BJ (cell line): ENCODE data around the gene RBM20. TPM values are rescaled to one million over a fixed set of nuclear protein-coding genes. Genes with fewer than 3 reads are reported as not detected.

Source experiments
- CTCF ChIA-PET: fragments of 350-600 bp; formaldehyde crosslinking; extraction: SDS; loops from one replicate; lab custom pipeline; 2021; ENCODE audit warnings: antibody characterized with exemption, inconsistent platforms; lab: Yijun Ruan, JAX
- POLR2A ChIA-PET: fragments of 300-600 bp; sonication (Branson Sonifier 250); formaldehyde crosslinking; extraction: SDS; loops from one replicate; lab custom pipeline; 2021; ENCODE audit warnings: antibody characterized with exemption; lab: Charles Lee
- DNase-seq: peaks from one replicate; pipeline ENCODE4 v3.0.0-alpha.2; 2011; ENCODE audit warnings: low read depth
- H3K27me3 ChIP-seq: 2 replicates; pipeline ENCODE4 v1.6.0; 2011; ENCODE audit warnings: low read length; ENCODE audit not compliant: control insufficient read depth, insufficient read depth
- H3K36me3 ChIP-seq: 2 replicates; pipeline ENCODE4 v1.5.1; 2011; ENCODE audit warnings: low read length; ENCODE audit not compliant: control insufficient read depth, insufficient read depth
- H3K4me3 ChIP-seq: 2 replicates; pipeline ENCODE4 v1.5.1; 2011; ENCODE audit warnings: low read depth, mild to moderate bottlenecking, control low read depth, low read length
- CTCF ChIP-seq: IDR thresholded peaks from 2 replicates; pipeline ENCODE4 v1.5.1; 2011; ENCODE audit warnings: low read depth, mild to moderate bottlenecking, control low read depth, inconsistent platforms, low read length, moderate library complexity; ENCODE audit not compliant: insufficient read depth
- polyA plus RNA-seq: library from polyadenylated mRNA; depleted of rRNA; stranded (reverse); fragments of >200 nt; gene quantifications from 2 replicates; pipeline ENCODE4 v1.2.3, GENCODE V29; 2011

The RBM20 gene
- polyA plus RNA-seq, 1 experiment = not detected

- ChIA-PET CTCF (interaction anchor here (1.4 kb wide), 1 partner anchor 27 kb away, joined by 3 read pairs; no protein-coding TSS in a partner anchor), POLR2A (no interaction called here)
- H3K4me3 ChIP-seq = no peak overlapping the region
- H3K36me3 ChIP-seq = no peaks in the 10 kb centered on the region
- no peak for DNase-seq
- H3K27me3 ChIP-seq = peaks cover 10% of the 10 kb centered on the region
- no peak for TF ChIP-seq CTCF
Measured at GRCh38 chr10:110698782-110699201, 54.7 kb downstream of the RBM20 start.

GRCh38 chr10:110699859-110700468, 55.8 kb downstream of the RBM20 start:
- CTCF ChIA-PET = no interaction called here
- Histone ChIP-seq H3K4me3 (no peak overlapping the region), H3K36me3 (no peaks in the 10 kb centered on the region), H3K27me3 (peaks cover 10% of the 10 kb centered on the region)
- no peak for DNase-seq
- POLR2A ChIA-PET = no interaction called here
- TF ChIP-seq CTCF = no peak

GRCh38 chr10:110700947-110701616, 56.9 kb downstream of the RBM20 start:
- CTCF ChIA-PET = interaction anchor here (1.5 kb wide), 1 partner anchor 12 kb away, joined by 4 read pairs; no protein-coding TSS in a partner anchor

GRCh38 chr10:110701617-110701971, 57.5 kb downstream of the RBM20 start:
- no peak for TF ChIP-seq CTCF
- Histone ChIP-seq H3K4me3 (no peak overlapping the region), H3K36me3 (no peaks in the 10 kb centered on the region), H3K27me3 (peaks cover under 1% of the 10 kb centered on the region)
- CTCF ChIA-PET = interaction anchor here (1.1 to 1.5 kb wide), 2 partner anchors 13 to 30 kb away, joined by 3 to 4 read pairs; no protein-coding TSS in a partner anchor
- POLR2A ChIA-PET = no interaction called here
- no peak for DNase-seq

More at GRCh38 chr10:110700947-110701616, 56.9 kb downstream of the RBM20 start:
- POLR2A ChIA-PET = no interaction called here
- TF ChIP-seq CTCF = no peak
- Histone ChIP-seq H3K4me3 (no peak overlapping the region), H3K36me3 (no peaks in the 10 kb centered on the region), H3K27me3 (peaks cover 5% of the 10 kb centered on the region)
- no peak for DNase-seq

GRCh38 chr10:110704070-110704469, 59.9 kb downstream of the RBM20 start:
- Histone ChIP-seq H3K36me3 (no peaks in the 10 kb centered on the region), H3K4me3 (no peak overlapping the region), H3K27me3 (no peaks in the 10 kb centered on the region; the same call in none of the 2 replicates)
- no peak for TF ChIP-seq CTCF
- CTCF ChIA-PET = interaction anchor here (0.6 kb wide), 1 partner anchor 170 kb away, joined by 3 read pairs; no protein-coding TSS in a partner anchor
- POLR2A ChIA-PET = no interaction called here
- DNase-seq = no peak
